ENCODE data around the gene PDZD8.

PDZD8 gene

DNA sequence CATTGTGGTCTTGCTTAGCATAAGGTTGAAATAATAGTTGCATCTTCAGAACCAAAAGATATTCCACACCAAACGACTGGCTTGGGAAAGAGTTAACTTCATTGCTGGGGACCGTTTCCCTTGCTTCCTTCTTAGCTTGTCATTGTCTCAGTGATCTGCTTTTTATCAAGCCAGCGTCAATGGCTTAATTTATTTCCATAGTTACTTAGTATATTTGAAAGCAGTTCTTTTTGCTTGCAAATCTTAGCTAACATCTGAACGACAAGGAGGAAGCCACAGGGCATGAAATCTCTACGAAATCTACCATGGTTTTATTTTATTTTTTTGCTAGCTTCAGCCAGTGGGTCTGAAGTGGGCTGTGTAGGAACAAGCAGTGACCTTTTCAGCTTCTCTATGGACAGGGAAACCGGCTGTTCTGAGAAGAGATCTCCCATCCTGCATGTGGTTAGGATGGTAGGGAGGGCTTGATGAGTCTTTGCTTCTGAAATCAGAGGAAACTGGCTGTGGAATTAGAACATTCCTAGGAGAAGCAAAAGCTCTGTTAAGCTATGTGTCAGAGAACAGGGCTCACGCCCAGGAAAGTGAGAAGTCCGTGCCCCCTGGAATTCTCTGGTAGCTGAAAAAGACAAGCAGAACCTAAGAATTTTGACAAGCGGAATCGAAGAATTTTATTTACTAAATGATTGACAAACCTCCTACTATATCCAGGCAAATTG is 126.3 kb downstream of the PDZD8 start:
- H3K27ac ChIP-seq, result no peak overlapping the region

DNA sequence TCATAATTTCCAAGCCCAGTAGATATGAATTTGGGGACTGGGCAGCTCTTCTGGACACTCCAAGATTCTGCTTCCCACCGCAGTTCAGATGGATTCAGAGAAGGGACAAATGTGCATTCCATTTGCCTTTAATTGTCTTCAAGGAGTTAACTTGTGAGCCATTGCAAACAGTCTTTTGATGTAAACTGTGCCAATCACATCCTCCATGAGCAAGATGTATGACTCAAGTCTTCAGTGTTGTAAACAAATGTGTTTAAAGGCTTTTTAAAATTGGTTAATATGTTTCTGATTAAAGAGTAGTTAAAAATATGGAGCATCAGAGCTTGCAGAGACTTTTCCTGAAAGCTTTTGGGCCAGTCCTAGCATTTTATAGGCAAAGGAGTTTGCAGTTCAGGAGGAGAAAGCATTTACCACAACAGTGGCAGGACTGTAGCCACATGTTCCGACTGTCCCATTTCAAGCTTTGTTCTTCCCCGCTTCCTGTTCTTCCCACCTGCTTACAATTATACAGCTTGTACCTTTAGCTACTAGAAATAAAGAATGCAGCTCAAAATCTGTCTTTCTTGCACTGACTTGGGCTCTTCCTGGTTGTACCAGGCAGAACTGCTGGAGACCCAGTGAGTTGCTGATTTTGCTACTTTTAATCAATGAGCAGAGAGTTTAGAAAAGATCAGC is 128.1 kb downstream of the PDZD8 start:
- no peak for TF ChIP-seq ZFX (IDR thresholded peaks at IDR 0.05; ENCODE audit: borderline replicate concordance)
- TF ChIP-seq, protein P1, sequence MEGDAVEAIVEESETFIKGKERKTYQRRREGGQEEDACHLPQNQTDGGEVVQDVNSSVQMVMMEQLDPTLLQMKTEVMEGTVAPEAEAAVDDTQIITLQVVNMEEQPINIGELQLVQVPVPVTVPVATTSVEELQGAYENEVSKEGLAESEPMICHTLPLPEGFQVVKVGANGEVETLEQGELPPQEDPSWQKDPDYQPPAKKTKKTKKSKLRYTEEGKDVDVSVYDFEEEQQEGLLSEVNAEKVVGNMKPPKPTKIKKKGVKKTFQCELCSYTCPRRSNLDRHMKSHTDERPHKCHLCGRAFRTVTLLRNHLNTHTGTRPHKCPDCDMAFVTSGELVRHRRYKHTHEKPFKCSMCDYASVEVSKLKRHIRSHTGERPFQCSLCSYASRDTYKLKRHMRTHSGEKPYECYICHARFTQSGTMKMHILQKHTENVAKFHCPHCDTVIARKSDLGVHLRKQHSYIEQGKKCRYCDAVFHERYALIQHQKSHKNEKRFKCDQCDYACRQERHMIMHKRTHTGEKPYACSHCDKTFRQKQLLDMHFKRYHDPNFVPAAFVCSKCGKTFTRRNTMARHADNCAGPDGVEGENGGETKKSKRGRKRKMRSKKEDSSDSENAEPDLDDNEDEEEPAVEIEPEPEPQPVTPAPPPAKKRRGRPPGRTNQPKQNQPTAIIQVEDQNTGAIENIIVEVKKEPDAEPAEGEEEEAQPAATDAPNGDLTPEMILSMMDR (IDR thresholded peaks at IDR 0.05), result no peak
- no peak overlapping the region for H3K27ac ChIP-seq

More for the DNA sequence above, 126.3 kb downstream of the PDZD8 start:
- TF ChIP-seq, protein P1 (IDR thresholded peaks at IDR 0.05), result no peak
- TF ChIP-seq ZFX (IDR thresholded peaks at IDR 0.05; ENCODE audit: borderline replicate concordance), result no peak

DNA sequence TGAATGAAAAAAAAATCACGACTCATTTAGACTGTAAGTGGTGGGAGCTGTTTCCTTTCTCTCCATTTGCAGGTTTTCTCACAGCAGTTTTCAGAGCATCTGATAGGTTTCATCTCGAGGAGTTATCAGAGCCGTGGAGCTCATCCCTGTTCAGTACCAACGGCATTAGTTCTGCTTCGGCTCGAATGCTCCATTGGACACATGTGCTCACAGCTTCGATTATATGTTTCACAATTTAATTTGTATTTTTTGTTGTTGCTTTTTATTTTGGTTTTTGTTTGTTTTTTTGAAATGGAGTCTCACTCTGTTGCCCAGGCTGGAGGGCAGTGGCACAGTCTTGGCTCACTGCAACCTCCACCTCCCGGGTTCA is 132.8 kb downstream of the PDZD8 start:
- H3K27ac ChIP-seq, result no peak overlapping the region
- TF ChIP-seq, protein P1 (IDR thresholded peaks at IDR 0.05), result no peak
- TF ChIP-seq ZFX (IDR thresholded peaks at IDR 0.05; ENCODE audit: borderline replicate concordance), result no peak

DNA sequence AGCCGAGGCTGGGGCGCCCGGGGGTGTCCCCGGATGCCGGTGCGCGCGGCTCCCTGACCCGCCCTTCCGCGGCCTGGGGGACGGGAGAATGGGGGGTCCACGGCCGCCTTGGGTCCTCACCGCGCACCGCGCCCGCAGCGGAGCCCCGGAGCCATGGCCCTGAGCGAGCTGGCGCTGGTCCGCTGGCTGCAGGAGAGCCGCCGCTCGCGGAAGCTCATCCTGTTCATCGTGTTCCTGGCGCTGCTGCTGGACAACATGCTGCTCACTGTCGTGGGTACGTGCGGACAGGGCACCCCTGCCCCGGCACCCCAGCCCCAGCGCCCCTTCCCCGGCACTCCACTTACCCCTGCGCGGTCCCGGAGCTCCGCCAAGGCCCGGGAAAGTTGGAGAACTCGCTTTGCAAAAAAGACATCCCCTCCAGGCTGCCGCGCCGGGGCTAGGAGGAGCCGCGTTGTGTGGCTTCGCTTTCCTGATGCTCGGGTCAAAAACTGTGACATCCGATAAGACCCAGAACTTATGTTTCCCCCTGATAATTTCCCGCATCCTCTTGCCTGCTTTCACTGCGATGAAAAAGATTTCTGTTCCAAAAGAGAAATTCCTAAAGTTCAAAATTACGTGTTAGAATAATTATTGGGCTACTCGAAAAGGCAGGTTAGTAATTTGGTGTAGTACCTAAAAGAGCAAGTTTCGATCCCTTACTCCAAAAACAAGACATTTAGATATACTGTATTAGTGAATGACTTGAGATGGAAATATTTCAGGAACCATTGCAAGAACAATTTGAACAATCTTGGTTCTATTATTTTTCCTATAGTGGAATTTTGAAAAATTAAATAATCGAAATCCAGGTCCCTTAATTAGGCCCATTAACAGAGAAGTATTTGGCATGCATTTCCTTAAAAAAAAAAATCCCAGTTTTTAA is 133.4 kb downstream of the PDZD8 start:
- TF ChIP-seq, protein P1 (IDR thresholded peaks at IDR 0.05), result no peak
- TF ChIP-seq ZFX (IDR thresholded peaks at IDR 0.05; ENCODE audit: borderline replicate concordance), result no peak
- no peak overlapping the region for H3K27ac ChIP-seq

DNA sequence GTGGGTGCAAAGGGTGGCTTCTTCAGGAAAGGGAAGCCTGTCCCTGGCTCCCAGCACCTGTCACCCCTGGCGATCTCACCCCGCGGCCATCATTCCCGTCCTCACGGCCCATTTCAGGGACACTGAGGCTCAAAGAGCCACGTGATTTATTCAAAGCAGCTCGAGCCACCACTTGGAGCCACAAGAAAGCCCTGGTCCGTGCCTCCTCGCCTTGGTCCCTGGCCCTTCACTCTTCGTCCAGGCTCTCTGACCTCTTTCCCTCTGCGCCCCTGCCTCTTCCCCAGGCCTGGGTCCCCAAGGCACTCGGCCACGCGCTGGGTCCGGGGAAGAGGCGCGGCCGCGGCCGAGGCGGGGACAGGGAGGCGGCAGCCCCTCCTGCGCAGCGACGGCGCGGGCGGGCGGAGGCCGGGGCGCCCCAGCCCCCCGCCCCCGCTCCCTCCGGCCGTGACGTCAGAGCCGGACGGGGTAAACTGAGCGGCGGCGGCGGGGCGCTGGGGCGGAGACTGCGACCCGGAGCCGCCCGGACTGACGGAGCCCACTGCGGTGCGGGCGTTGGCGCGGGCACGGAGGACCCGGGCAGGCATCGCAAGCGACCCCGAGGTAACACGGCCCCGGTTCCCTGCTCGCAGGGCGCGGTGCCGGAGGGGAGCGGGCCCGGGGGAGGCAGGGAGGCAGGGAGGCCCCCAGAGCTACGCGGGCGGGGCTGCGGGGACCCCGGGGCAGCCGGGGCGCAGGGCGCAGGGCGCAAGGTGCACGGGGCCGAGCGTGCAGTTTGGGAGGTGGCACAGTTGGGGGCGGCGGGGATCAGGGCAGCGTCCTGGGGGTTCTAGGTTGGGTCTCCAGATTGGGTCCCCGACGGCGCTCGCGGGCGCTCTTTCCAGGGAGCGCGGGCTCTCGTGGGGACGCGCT is 134.4 kb downstream of the PDZD8 start, which contains the start of gene SLC18A2:
TSS of gene SLC18A2 (plus strand) at position 494 of the 909 bp plus-strand sequence. CDS start 580 bp downstream, outside the sequence.
- no peak for TF ChIP-seq ZFX (IDR thresholded peaks at IDR 0.05; ENCODE audit: borderline replicate concordance)
- TF ChIP-seq, protein P1 (IDR thresholded peaks at IDR 0.05), result no peak
- H3K27ac ChIP-seq, result no peak within 1 kb of the TSS

Measured in 22Rv1 (cell line).